Smooth muscle cell (in vitro differentiated cells): ENCODE results near the gene STYX. TPM values are rescaled to one million over a fixed set of nuclear protein-coding genes. Genes with fewer than 3 reads are reported as not detected.

Experiments used
- DNase-seq: peaks from one replicate; lab custom pipeline; 2025; ENCODE audit not compliant: unreplicated experiment; lab: John Stamatoyannopoulos, UW
- H2AFZ ChIP-seq: fragments of 200-600 bp; sonication (generic); 2 replicates; pipeline ENCODE4 v1.6.0; 2016; ENCODE audit warnings: antibody characterized with exemption, low read depth, mild to moderate bottlenecking
- H3F3A ChIP-seq: fragments of 200-600 bp; sonication (generic); 2 replicates; pipeline ENCODE4 v1.6.0; 2017; ENCODE audit warnings: antibody characterized with exemption, low read depth
- H3K27ac ChIP-seq: fragments of 200-600 bp; sonication (generic); 2 replicates; pipeline ENCODE4 v1.5.1; 2016; ENCODE audit warnings: low read depth, mild to moderate bottlenecking
- H3K27me3 ChIP-seq: fragments of 200-600 bp; sonication (generic); 2 replicates; pipeline ENCODE4 v1.6.1; 2016; ENCODE audit warnings: low read depth, mild to moderate bottlenecking
- H3K36me3 ChIP-seq: fragments of 200-600 bp; sonication (generic); 2 replicates; pipeline ENCODE4 v1.5.1; 2016; ENCODE audit warnings: low read depth
- H3K4me1 ChIP-seq: fragments of 200-600 bp; sonication (generic); 2 replicates; pipeline ENCODE4 v1.5.1; 2016; ENCODE audit warnings: low read depth
- H3K4me2 ChIP-seq: fragments of 200-600 bp; sonication (generic); 2 replicates; pipeline ENCODE4 v1.6.0; 2016; ENCODE audit warnings: mild to moderate bottlenecking
- H3K4me3 ChIP-seq: fragments of 200-600 bp; sonication (generic); 2 replicates; pipeline ENCODE4 v1.5.1; 2016; ENCODE audit warnings: mild to moderate bottlenecking
- H3K79me2 ChIP-seq: fragments of 200-600 bp; sonication (generic); 2 replicates; pipeline ENCODE4 v1.6.0; 2016; ENCODE audit warnings: low read depth, mild to moderate bottlenecking
- H3K9ac ChIP-seq: fragments of 200-600 bp; sonication (generic); 2 replicates; pipeline ENCODE4 v1.6.0; 2016; ENCODE audit warnings: low read depth
- H3K9me3 ChIP-seq: fragments of 200-600 bp; sonication (generic); replicated peaks from 2 replicates; pipeline ENCODE4 v1.5.1; 2016; ENCODE audit warnings: low read depth
- H4K20me1 ChIP-seq: fragments of 200-600 bp; sonication (generic); 2 replicates; pipeline ENCODE4 v1.6.0; 2016; ENCODE audit warnings: low read depth
- CTCF ChIP-seq: fragments of 200-600 bp; sonication (generic); IDR thresholded peaks from 2 replicates; pipeline ENCODE4 v1.5.1; 2017; ENCODE audit warnings: borderline replicate concordance, mild to moderate bottlenecking, antibody characterized with exemption; ENCODE audit not compliant: insufficient read depth, poor library complexity, severe bottlenecking
- WGBS: methylation state at CpG from one replicate; pipeline ENCODE4 v1.1.7; 2016; ENCODE audit warnings: low lambda C conversion rate; 5-methylcytosine and 5-hydroxymethylcytosine counted together
- polyA plus RNA-seq: library from polyadenylated mRNA; unstranded; fragments of >200 nt; fragmentation: Nextera tagmentation; extraction: Ambion mirVana; gene quantifications from 2 replicates; pipeline ENCODE4 v1.2.1, GENCODE V29; 2016
- total RNA-seq: library from RNA; depleted of rRNA; stranded (reverse); fragments of >200 nt; gene quantifications from 2 replicates; pipeline ENCODE4 v1.2.3, GENCODE V29; 2014

STYX gene
- total and polyA plus RNA-seq, 2 experiments from 2014 or later: 8.5 to 17.9 TPM

- no peak for TF ChIP-seq CTCF
These were observed 29.2 kb upstream of the STYX start for GRCh38 chr14:52700701-52701172.

GRCh38 chr14:52701223-52701622 lies 28.7 kb upstream of the STYX start:
- no peaks in the 10 kb centered on the region for H3K27me3 ChIP-seq
- no peaks in the 10 kb centered on the region for H4K20me1 ChIP-seq
- no peaks in the 10 kb centered on the region for H3K36me3 ChIP-seq
- H3K9ac ChIP-seq: no peak overlapping the region
- TF ChIP-seq CTCF: no peak
- no peaks in the 10 kb centered on the region for H3K4me1 ChIP-seq
- no peak overlapping the region for H3K4me3 ChIP-seq
- H3K27ac ChIP-seq: no peak overlapping the region
- H2AFZ ChIP-seq: peak overlapping the region; percentile 23
- no peaks in the 10 kb centered on the region for H3F3A ChIP-seq
- no peaks in the 10 kb centered on the region for H3K9me3 ChIP-seq
- no peaks in the 10 kb centered on the region for H3K79me2 ChIP-seq
- no peak overlapping the region for H3K4me2 ChIP-seq
- no peak for DNase-seq
- 77% methylated on average over 3 of the region's 3 CpGs for WGBS

More at GRCh38 chr14:52700701-52701172, 29.2 kb upstream of the STYX start:
- no peaks in the 10 kb centered on the region for H4K20me1 ChIP-seq
- no peak overlapping the region for H3K4me2 ChIP-seq
- H3K4me1 ChIP-seq: no peaks in the 10 kb centered on the region
- H2AFZ ChIP-seq: peak overlapping the region; percentile 63
- no peaks in the 10 kb centered on the region for H3K27me3 ChIP-seq
- WGBS: 48% methylated on average over 2 of the region's 2 CpGs
- H3K9me3 ChIP-seq: no peaks in the 10 kb centered on the region
- H3K27ac ChIP-seq: no peak overlapping the region
- no peak for DNase-seq
- no peak overlapping the region for H3K4me3 ChIP-seq
- no peaks in the 10 kb centered on the region for H3F3A ChIP-seq
- H3K79me2 ChIP-seq: no peaks in the 10 kb centered on the region
- no peaks in the 10 kb centered on the region for H3K36me3 ChIP-seq
- no peak overlapping the region for H3K9ac ChIP-seq

GRCh38 chr14:52703225-52703624 lies 26.7 kb upstream of the STYX start:
- Histone ChIP-seq H3K79me2 (peaks cover 12% of the 10 kb centered on the region), H3K4me1 (peaks cover 5% of the 10 kb centered on the region), H3K9me3 (no peaks in the 10 kb centered on the region), H2AFZ (peak overlapping the region; percentile 34), H4K20me1 (peaks cover 7% of the 10 kb centered on the region), H3K4me3 (no peak overlapping the region), H3K9ac (no peak overlapping the region), H3F3A (no peaks in the 10 kb centered on the region), H3K27me3 (no peaks in the 10 kb centered on the region), H3K4me2 (no peak overlapping the region), H3K36me3 (no peaks in the 10 kb centered on the region), H3K27ac (no peak overlapping the region)
- WGBS: 73% methylated on average over 3 of the region's 3 CpGs
- no peak for TF ChIP-seq CTCF
- no peak for DNase-seq

GRCh38 chr14:52703664-52704063 lies 26.3 kb upstream of the STYX start:
- Histone ChIP-seq H3K4me1 (peaks cover 10% of the 10 kb centered on the region), H2AFZ (peak overlapping the region; percentile 34), H3K27me3 (no peaks in the 10 kb centered on the region), H3K9me3 (no peaks in the 10 kb centered on the region), H4K20me1 (peaks cover 11% of the 10 kb centered on the region), H3K9ac (no peak overlapping the region), H3K36me3 (no peaks in the 10 kb centered on the region), H3K4me2 (no peak overlapping the region), H3K79me2 (peaks cover 16% of the 10 kb centered on the region), H3K4me3 (no peak overlapping the region), H3K27ac (no peak overlapping the region), H3F3A (no peaks in the 10 kb centered on the region)
- 95% methylated on average over 2 of the region's 2 CpGs for WGBS
- no peak for TF ChIP-seq CTCF
- DNase-seq: no peak
